MM.1S (cell line): ENCODE data around the gene GTF2H2C.
"Not testable (repeated sequence)": the region's sequence is repeated elsewhere in the genome, so short reads cannot be mapped to it uniquely, and the experiment has no call there.

Source experiments
- DNase-seq: peaks from one replicate; pipeline ENCODE4 v3.0.0-alpha.2; 2015
- H2AFZ ChIP-seq: fragments of 300-600 bp; sonication (generic); 2 replicates; pipeline ENCODE4 v1.6.0; 2016; ENCODE audit warnings: antibody characterized with exemption, low read length
- H3F3A ChIP-seq: fragments of 300-600 bp; sonication (generic); 2 replicates; pipeline ENCODE4 v1.6.1; 2016; ENCODE audit warnings: mild to moderate bottlenecking, antibody characterized with exemption, low read length, moderate library complexity, mixed read lengths; ENCODE audit not compliant: insufficient read depth
- H3K27ac ChIP-seq: fragments of 300-600 bp; sonication (generic); 2 replicates; pipeline ENCODE4 v1.5.1; 2016; ENCODE audit warnings: mild to moderate bottlenecking, low read length
- H3K27me3 ChIP-seq: fragments of 300-600 bp; sonication (generic); replicated peaks from 2 replicates; pipeline ENCODE4 v1.6.0; 2016; ENCODE audit warnings: low read length; ENCODE audit not compliant: insufficient read depth
- H3K36me3 ChIP-seq: fragments of 300-600 bp; sonication (generic); replicated peaks from 2 replicates; pipeline ENCODE4 v1.6.1; 2016; ENCODE audit warnings: mild to moderate bottlenecking, low read length, mixed read lengths; ENCODE audit not compliant: insufficient read depth
- H3K4me1 ChIP-seq: fragments of 300-600 bp; sonication (generic); 2 replicates; pipeline ENCODE4 v1.6.1; 2016; ENCODE audit warnings: low read length, mixed read lengths
- H3K4me2 ChIP-seq: fragments of 300-600 bp; sonication (generic); 2 replicates; pipeline ENCODE4 v1.6.0; 2016; ENCODE audit warnings: low read depth, low read length
- H3K4me3 ChIP-seq: fragments of 300-600 bp; sonication (generic); 2 replicates; pipeline ENCODE4 v1.5.1; 2016; ENCODE audit warnings: low read length, mixed read lengths
- H3K79me2 ChIP-seq: fragments of 300-600 bp; sonication (generic); 2 replicates; pipeline ENCODE4 v1.6.1; 2016; ENCODE audit warnings: mixed run types, low read length, mixed read lengths
- H3K9ac ChIP-seq: fragments of 300-600 bp; sonication (generic); 2 replicates; pipeline ENCODE4 v1.6.1; 2016; ENCODE audit warnings: low read length, mixed read lengths
- H3K9me2 ChIP-seq: fragments of 300-600 bp; sonication (generic); replicated peaks from 2 replicates; pipeline ENCODE4 v1.6.1; 2016; ENCODE audit warnings: mild to moderate bottlenecking, low read length, mixed read lengths; ENCODE audit not compliant: insufficient read depth
- H3K9me3 ChIP-seq: fragments of 300-600 bp; sonication (generic); replicated peaks from 2 replicates; pipeline ENCODE4 v1.6.1; 2016; ENCODE audit warnings: mild to moderate bottlenecking, low read length, mixed read lengths; ENCODE audit not compliant: insufficient read depth
- H4K20me1 ChIP-seq: fragments of 300-600 bp; sonication (generic); 2 replicates; pipeline ENCODE4 v1.6.1; 2016; ENCODE audit warnings: mild to moderate bottlenecking, low read length, moderate library complexity, mixed read lengths; ENCODE audit not compliant: insufficient read depth
- CTCF ChIP-seq: fragments of 300-600 bp; sonication (generic); IDR thresholded peaks from 2 replicates; pipeline ENCODE4 v1.5.1; 2016; ENCODE audit warnings: antibody characterized with exemption, low read length, mixed read lengths
- EZH2 ChIP-seq: fragments of 300-600 bp; sonication (generic); optimal IDR thresholded peaks from 2 replicates; pipeline ENCODE3; 2017; ENCODE audit warnings: low read depth, mild to moderate bottlenecking, antibody characterized with exemption, low read length, mixed read lengths
- EZH2phosphoT487 ChIP-seq: fragments of 300-600 bp; sonication (generic); IDR thresholded peaks from 2 replicates; pipeline ENCODE4 v1.6.1; 2018; ENCODE audit warnings: antibody characterized with exemption, low read length

The GTF2H2C gene

GRCh38 chr5:69559908-69560330 lies at the start of gene GTF2H2C:
Gene GTF2H2C (plus strand): TSS chr5:69560191. CDS start chr5:69565133, 4,942 bp downstream.
- TF ChIP-seq CTCF: peak; percentile 28
- not testable (repeated sequence) for H3K27me3 ChIP-seq, H3K9me2 ChIP-seq, H3F3A ChIP-seq, H3K27ac ChIP-seq, H3K9me3 ChIP-seq, H4K20me1 ChIP-seq, H3K4me1 ChIP-seq, H3K79me2 ChIP-seq, H3K9ac ChIP-seq, H3K36me3 ChIP-seq
- Histone ChIP-seq H2AFZ (peak within 1 kb of the TSS; percentile 69), H3K4me3 (peak within 1 kb of the TSS; percentile 45; the same call in 1 of the 2 replicates), H3K4me2 (peak within 1 kb of the TSS; percentile 34; the same call in 1 of the 2 replicates)
- peak; percentile 65 for DNase-seq

- Histone ChIP-seq H3K9me3 (no peaks in the 10 kb centered on the region), H3K9me2 (no peaks in the 10 kb centered on the region), H3K4me1 (no peaks in the 10 kb centered on the region), H3K4me2 (no peak overlapping the region), H3K27ac (no peak overlapping the region), H3K9ac (no peak overlapping the region), H2AFZ (no peak overlapping the region), H3K27me3 (no peaks in the 10 kb centered on the region), H3K79me2 (no peaks in the 10 kb centered on the region), H3K36me3 (no peaks in the 10 kb centered on the region), H3F3A (no peaks in the 10 kb centered on the region), H4K20me1 (no peaks in the 10 kb centered on the region), H3K4me3 (no peak overlapping the region)
- no peak for DNase-seq
- TF ChIP-seq EZH2 (no peak), EZH2phosphoT487 (no peak), CTCF (no peak)
Measured at GRCh38 chr5:69510694-69511093, 49.3 kb upstream of the GTF2H2C start.

- Histone ChIP-seq H3F3A (no peaks in the 10 kb centered on the region), H2AFZ (no peak overlapping the region), H3K4me3 (no peak overlapping the region), H3K4me2 (no peak overlapping the region), H3K27me3 (no peaks in the 10 kb centered on the region), H3K9me2 (no peaks in the 10 kb centered on the region), H3K9me3 (no peaks in the 10 kb centered on the region), H3K36me3 (no peaks in the 10 kb centered on the region), H3K9ac (no peak overlapping the region), H3K4me1 (no peaks in the 10 kb centered on the region), H3K79me2 (no peaks in the 10 kb centered on the region), H4K20me1 (no peaks in the 10 kb centered on the region), H3K27ac (no peak overlapping the region)
- TF ChIP-seq CTCF: no peak
- TF ChIP-seq EZH2: no peak
- no peak for TF ChIP-seq EZH2phosphoT487
- DNase-seq: no peak
Measured at GRCh38 chr5:69512740-69513260, 47.2 kb upstream of the GTF2H2C start.

GRCh38 chr5:69515570-69515969 lies 44.4 kb upstream of the GTF2H2C start:
- not testable (repeated sequence) for H4K20me1 ChIP-seq, H2AFZ ChIP-seq, DNase-seq, H3K4me2 ChIP-seq, H3K9me2 ChIP-seq, H3K27me3 ChIP-seq, H3K79me2 ChIP-seq, H3K9ac ChIP-seq, H3K4me1 ChIP-seq, H3K27ac ChIP-seq, H3K36me3 ChIP-seq, H3K4me3 ChIP-seq, H3K9me3 ChIP-seq, H3F3A ChIP-seq
